Brain microvascular endothelial cell (primary cell): Measurements from ENCODE around the gene AQP7.
"Not testable (repeated sequence)": the region's sequence is repeated elsewhere in the genome, so short reads cannot be mapped to it uniquely, and the experiment has no call there.

Source experiments
- DNase-seq: peaks from one replicate; pipeline ENCODE4 v3.0.0-alpha.2; 2020
- H3K27ac ChIP-seq: fragments of 250-450 bp; sonication (Bioruptor Pico); 2 replicates; pipeline ENCODE4 v1.5.1; 2020; ENCODE audit warnings: mild to moderate bottlenecking, moderate library complexity
- H3K27me3 ChIP-seq: fragments of 250-450 bp; sonication (Bioruptor Pico); replicated peaks from 2 replicates; pipeline ENCODE4 v1.5.1; 2020; ENCODE audit warnings: mild to moderate bottlenecking
- H3K36me3 ChIP-seq: fragments of 250-450 bp; sonication (Bioruptor Pico); replicated peaks from 2 replicates; pipeline ENCODE4 v1.5.1; 2020; ENCODE audit warnings: mild to moderate bottlenecking
- H3K4me3 ChIP-seq: 2 replicates; pipeline ENCODE4 v1.5.1; 2011; ENCODE audit warnings: low read depth, mild to moderate bottlenecking, control low read depth, low read length, moderate library complexity
- CTCF ChIP-seq: IDR thresholded peaks from 2 replicates; pipeline ENCODE4 v1.5.1; 2011; ENCODE audit warnings: low read depth, mild to moderate bottlenecking, moderate library complexity, low read length, control low read depth, inconsistent platforms; ENCODE audit errors: missing control alignments
- in situ Hi-C: cut with HindIII; loops from 2 replicates; pipeline ENCODE4 v1.10.0; 2017; ENCODE audit warnings: low sequenced_read_pairs, low pct_ligation_motif_present

The AQP7 gene

GRCh38 chr9:33429256-33429985, 27.1 kb upstream of the AQP7 start:
- Histone ChIP-seq H3K27me3 (no peaks in the 10 kb centered on the region), H3K27ac (no peak overlapping the region), H3K4me3 (no peak overlapping the region), H3K36me3 (no peaks in the 10 kb centered on the region)
- no peak for TF ChIP-seq CTCF
- no peak for DNase-seq
- in situ Hi-C loops: no loop called here

GRCh38 chr9:33426843-33427293, 24.5 kb upstream of the AQP7 start:
- no peak for DNase-seq
- Histone ChIP-seq H3K36me3 (no peaks in the 10 kb centered on the region), H3K27ac (no peak overlapping the region), H3K27me3 (no peaks in the 10 kb centered on the region), H3K4me3 (no peak overlapping the region)
- TF ChIP-seq CTCF: no peak
- in situ Hi-C loops: no loop called here

- Histone ChIP-seq H3K4me3 (no peak overlapping the region), H3K27ac (no peak overlapping the region), H3K36me3 (no peaks in the 10 kb centered on the region), H3K27me3 (no peaks in the 10 kb centered on the region)
- in situ Hi-C loops: no loop called here
- no peak for DNase-seq
- no peak for TF ChIP-seq CTCF
Measured at GRCh38 chr9:33425128-33425533, 22.8 kb upstream of the AQP7 start.

DNA sequence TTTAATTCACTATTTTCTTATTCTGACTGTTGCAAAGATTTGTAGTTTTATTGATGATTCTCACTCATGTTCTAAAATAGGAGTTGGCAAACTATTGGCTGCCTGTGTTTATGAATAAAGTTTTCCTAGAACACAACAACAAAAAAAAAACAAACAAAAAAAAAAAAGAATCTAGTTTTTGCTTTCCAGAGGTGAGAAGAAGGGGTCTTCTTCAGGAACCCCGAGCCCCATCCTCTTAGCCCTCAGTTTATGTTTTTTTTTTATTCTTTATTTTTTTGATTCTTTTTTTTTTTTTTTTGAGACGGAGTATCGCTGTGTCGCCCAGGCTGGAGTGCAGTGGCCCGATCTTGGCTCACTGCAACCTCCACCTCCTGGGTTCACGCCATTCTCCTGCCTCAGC, 22.1 kb upstream of the AQP7 start:
- H3K27me3 ChIP-seq, H3K4me3 ChIP-seq, DNase-seq, in situ Hi-C loops, H3K27ac ChIP-seq, H3K36me3 ChIP-seq: not testable (repeated sequence)

DNA sequence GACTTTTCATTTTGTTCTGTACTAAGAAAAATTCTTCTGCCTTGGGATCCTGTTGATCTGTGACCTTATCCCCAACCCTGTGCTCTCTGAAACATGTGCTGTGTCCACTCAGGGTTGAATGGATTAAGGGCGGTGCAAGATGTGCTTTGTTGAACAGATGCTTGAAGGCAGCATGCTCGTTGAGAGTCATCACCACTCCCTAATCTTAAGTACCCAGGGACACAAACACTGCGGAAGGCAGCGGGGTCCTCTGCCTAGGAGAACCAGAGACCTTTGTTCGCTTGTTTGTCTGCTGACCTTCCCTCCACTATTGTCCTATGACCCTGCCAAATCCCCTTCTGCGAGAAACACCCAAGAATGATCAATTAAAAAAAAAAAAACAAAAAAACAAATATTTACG, 21.7 kb upstream of the AQP7 start:
- H3K36me3 ChIP-seq, H3K27ac ChIP-seq, in situ Hi-C loops, H3K4me3 ChIP-seq, H3K27me3 ChIP-seq, DNase-seq: not testable (repeated sequence)

DNA sequence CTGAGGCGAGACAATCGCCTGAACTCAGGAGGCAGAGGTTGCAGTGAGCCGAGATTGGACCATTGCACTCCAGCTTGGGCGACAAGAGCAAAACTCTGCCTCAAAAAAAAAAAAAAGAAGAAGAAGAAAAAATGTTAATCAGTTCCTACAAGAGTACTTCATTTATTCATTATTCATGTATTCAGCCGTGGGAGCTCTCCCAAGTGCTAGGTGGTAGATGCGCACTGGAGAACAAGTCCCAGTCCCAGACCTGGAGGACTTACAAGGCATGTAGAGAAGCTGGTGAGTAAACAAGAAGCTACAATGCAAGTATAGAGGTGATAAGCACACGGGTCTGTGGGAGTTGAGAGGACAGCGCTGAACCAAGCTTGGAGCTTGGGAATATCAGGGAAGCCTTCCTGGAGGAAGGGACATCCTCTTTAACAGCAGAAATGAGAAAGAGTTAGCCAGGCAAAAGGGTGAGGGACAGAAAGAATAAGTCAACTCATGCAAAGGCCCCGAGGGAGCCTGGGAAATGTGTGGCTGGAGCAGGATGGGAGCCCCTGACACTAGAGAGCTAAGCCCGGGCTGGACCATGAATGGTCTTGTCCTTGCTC, 17.4 kb upstream of the AQP7 start:
- in situ Hi-C loops: no loop called here
- no peak for TF ChIP-seq CTCF
- DNase-seq: no peak
- Histone ChIP-seq H3K36me3 (no peaks in the 10 kb centered on the region), H3K27ac (no peak overlapping the region), H3K27me3 (no peaks in the 10 kb centered on the region), H3K4me3 (no peak overlapping the region)

GRCh38 chr9:33418090-33418489, 15.7 kb upstream of the AQP7 start:
- TF ChIP-seq CTCF: no peak
- in situ Hi-C loops: no loop called here
- no peaks in the 10 kb centered on the region for H3K27me3 ChIP-seq
- no peak for DNase-seq
- no peak overlapping the region for H3K4me3 ChIP-seq
- H3K36me3 ChIP-seq: no peaks in the 10 kb centered on the region
- H3K27ac ChIP-seq: no peak overlapping the region
